ENCODE results near the gene RPS6KL1. TPM values are rescaled to one million over a fixed set of nuclear protein-coding genes. Genes with fewer than 3 reads are reported as not detected.

Gene RPS6KL1
- total RNA-seq, 4 donors from 2014 or later, result 0.86 to 7.5 (median 1.8) TPM

DNA sequence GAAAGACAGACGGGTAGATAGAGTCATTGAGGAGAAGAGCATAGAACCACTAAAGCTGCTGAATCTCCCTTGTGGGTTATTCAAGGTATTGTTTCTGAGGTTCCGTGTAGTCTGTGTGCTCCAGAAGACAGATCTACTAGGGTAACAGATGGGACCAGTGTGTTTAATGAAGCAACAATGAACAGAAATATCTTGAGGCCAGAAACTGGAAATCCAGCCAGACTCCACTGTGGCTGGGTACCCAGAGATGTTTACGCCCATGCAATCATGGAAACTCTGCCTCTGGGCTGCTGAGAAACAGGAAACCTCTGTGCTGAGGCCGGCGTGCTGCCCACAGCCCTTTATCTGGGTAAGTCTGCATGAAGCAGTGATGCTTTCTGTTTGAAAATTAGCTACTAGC is 55.4 kb downstream of the RPS6KL1 start:
- Histone ChIP-seq H3K4me1 (no peaks in the 10 kb centered on the region), H3K4me3 (no peak overlapping the region), H3K27ac (no peak overlapping the region), H3K36me3 (no peaks in the 10 kb centered on the region), H3K9me3 (no peaks in the 10 kb centered on the region), H3K27me3 (no peaks in the 10 kb centered on the region)
- DNase-seq (ENCODE audit: low spot score in 2 of 2), result no peak
- TF ChIP-seq POLR2A (IDR thresholded peaks at IDR 0.05) (no peak), EP300 (IDR thresholded peaks at IDR 0.05) (no peak), POLR2AphosphoS5 (IDR thresholded peaks at IDR 0.05) (no peak)
- TF ChIP-seq, protein P1, sequence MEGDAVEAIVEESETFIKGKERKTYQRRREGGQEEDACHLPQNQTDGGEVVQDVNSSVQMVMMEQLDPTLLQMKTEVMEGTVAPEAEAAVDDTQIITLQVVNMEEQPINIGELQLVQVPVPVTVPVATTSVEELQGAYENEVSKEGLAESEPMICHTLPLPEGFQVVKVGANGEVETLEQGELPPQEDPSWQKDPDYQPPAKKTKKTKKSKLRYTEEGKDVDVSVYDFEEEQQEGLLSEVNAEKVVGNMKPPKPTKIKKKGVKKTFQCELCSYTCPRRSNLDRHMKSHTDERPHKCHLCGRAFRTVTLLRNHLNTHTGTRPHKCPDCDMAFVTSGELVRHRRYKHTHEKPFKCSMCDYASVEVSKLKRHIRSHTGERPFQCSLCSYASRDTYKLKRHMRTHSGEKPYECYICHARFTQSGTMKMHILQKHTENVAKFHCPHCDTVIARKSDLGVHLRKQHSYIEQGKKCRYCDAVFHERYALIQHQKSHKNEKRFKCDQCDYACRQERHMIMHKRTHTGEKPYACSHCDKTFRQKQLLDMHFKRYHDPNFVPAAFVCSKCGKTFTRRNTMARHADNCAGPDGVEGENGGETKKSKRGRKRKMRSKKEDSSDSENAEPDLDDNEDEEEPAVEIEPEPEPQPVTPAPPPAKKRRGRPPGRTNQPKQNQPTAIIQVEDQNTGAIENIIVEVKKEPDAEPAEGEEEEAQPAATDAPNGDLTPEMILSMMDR (IDR thresholded peaks at IDR 0.05), result no peak
- 41% methylated on average over 5 of the region's 5 CpGs for WGBS

DNA sequence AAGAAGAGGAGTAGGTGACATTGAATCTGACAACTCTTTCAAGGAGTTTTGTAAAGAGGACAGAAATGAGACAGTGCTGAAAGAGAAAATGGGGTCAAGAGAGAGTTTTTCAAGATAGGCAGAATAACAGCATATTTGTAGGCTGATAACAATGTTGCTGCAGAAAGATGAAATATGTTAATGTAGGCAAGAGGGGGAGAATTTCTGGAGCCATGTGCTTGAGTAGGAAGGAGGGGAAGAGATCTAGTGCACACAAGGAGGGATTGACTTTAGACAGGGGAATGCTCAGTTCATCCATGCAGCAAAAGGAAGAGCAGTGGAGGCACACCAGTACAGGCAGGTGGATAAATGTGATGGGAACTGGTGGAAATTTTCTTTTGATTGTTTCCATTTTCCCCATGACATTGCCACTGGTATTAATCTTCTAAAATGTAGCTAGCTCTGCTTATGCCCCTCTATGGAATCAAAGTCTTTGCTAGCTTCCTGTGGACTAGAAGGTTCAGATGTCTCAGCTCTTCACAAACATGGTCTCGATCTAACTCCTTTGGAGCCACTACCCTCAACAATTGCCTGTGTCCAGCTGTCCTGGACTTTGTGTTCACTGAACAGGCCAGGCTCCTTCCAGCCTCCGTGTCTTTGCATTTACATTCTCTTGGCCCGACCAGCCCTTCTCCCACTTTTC is 56.2 kb downstream of the RPS6KL1 start:
- no peak for DNase-seq (ENCODE audit: low spot score in 2 of 2)
- no peak for TF ChIP-seq POLR2A (IDR thresholded peaks at IDR 0.05)
- no peak for TF ChIP-seq POLR2AphosphoS5 (IDR thresholded peaks at IDR 0.05)
- TF ChIP-seq, protein P1 (IDR thresholded peaks at IDR 0.05), result no peak
- TF ChIP-seq EP300 (IDR thresholded peaks at IDR 0.05), result no peak
- H3K4me3 ChIP-seq, result no peak overlapping the region
- H3K27me3 ChIP-seq, result no peaks in the 10 kb centered on the region
- 78% methylated on average over 3 of the region's 3 CpGs for WGBS
- no peaks in the 10 kb centered on the region for H3K9me3 ChIP-seq
- no peak overlapping the region for H3K27ac ChIP-seq
- H3K4me1 ChIP-seq, result no peaks in the 10 kb centered on the region
- no peaks in the 10 kb centered on the region for H3K36me3 ChIP-seq

DNA sequence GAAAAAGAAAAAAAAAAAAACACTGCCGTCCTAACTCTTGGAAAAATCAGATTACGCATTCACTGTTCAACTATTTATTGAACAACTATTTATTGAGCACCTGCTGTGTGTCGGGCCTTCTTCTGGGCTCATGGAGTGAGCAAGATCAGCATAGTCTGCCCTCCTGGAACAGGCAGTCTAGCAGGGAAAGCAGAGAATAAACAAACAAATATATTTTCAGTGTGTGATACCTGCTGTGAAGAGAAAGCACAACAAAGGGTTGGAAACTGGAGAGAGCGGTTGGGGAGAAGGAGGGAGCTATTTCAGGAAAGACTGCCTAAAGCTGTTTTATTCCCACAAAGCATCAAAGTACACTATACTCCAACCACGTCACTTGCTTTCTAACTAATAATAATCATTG is 57.9 kb downstream of the RPS6KL1 start:
- Histone ChIP-seq H3K27me3 (no peaks in the 10 kb centered on the region), H3K4me1 (peaks cover 4% of the 10 kb centered on the region), H3K27ac (no peak overlapping the region), H3K36me3 (no peaks in the 10 kb centered on the region), H3K4me3 (no peak overlapping the region), H3K9me3 (no peaks in the 10 kb centered on the region)
- WGBS, result 90% methylated on average over 5 of the region's 5 CpGs
- no peak for DNase-seq (ENCODE audit: low spot score in 2 of 2)
- TF ChIP-seq EP300 (IDR thresholded peaks at IDR 0.05), result no peak
- no peak for TF ChIP-seq POLR2A (IDR thresholded peaks at IDR 0.05)
- TF ChIP-seq POLR2AphosphoS5 (IDR thresholded peaks at IDR 0.05), result no peak
- TF ChIP-seq, protein P1 (IDR thresholded peaks at IDR 0.05), result no peak

DNA sequence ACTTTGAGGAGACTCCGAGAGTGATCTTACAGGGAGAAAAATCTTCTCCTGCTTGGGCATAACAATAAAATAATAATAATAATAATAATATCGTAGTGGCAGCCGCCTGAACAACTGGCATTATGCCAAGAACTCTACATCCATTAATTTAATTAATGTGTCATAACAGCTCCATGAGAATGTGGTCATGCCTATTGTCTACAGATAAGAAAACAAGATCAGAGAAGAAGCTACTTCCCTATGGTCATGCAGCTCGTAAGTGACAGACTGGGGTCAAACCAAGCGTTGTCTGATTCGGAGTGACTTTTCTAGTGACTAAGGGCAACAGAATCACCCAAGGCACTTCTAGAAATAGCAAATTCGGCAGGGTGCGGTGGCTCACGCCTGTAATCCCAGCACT is 58.9 kb downstream of the RPS6KL1 start:
- no peaks in the 10 kb centered on the region for H3K9me3 ChIP-seq
- H3K27me3 ChIP-seq, result no peaks in the 10 kb centered on the region
- no peak for TF ChIP-seq EP300 (IDR thresholded peaks at IDR 0.05)
- TF ChIP-seq, protein P1 (IDR thresholded peaks at IDR 0.05), result no peak
- no peak for TF ChIP-seq POLR2AphosphoS5 (IDR thresholded peaks at IDR 0.05)
- no peak for TF ChIP-seq POLR2A (IDR thresholded peaks at IDR 0.05)
- no peak for DNase-seq (ENCODE audit: low spot score in 2 of 2)
- H3K36me3 ChIP-seq, result no peaks in the 10 kb centered on the region
- H3K4me3 ChIP-seq, result no peak overlapping the region
- peaks cover 4% of the 10 kb centered on the region for H3K4me1 ChIP-seq
- 81% methylated on average over 9 of the region's 9 CpGs for WGBS
- H3K27ac ChIP-seq, result no peak overlapping the region

DNA sequence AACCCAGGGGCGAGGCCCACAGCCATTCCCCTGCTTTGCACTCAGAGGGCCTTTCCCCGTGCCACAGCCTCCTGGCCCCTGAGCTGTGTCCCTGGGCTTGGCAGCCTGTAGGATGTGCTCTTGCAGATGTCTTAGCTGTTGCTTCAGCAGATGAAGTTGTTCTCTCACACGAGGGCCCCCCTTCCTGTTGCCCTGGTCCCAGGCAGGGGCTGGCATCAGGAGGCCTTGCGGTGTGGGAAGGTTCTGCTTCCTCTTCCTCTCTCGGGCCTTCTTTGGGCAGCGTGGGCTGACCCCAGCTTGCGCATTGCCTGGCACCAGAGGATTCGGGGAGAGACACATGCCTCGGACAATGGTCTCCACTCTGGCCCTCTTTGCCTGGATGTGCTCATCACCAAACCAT is 59.8 kb downstream of the RPS6KL1 start:
- Histone ChIP-seq H3K27ac (no peak overlapping the region), H3K9me3 (no peaks in the 10 kb centered on the region), H3K4me1 (peaks cover 4% of the 10 kb centered on the region), H3K4me3 (no peak overlapping the region), H3K27me3 (no peaks in the 10 kb centered on the region), H3K36me3 (no peaks in the 10 kb centered on the region)
- TF ChIP-seq, protein P1 (IDR thresholded peaks at IDR 0.05), result no peak
- TF ChIP-seq POLR2A (IDR thresholded peaks at IDR 0.05), result no peak
- no peak for TF ChIP-seq EP300 (IDR thresholded peaks at IDR 0.05)
- no peak for TF ChIP-seq POLR2AphosphoS5 (IDR thresholded peaks at IDR 0.05)
- WGBS, result 71% methylated on average over 7 of the region's 9 CpGs
- no peak for DNase-seq (ENCODE audit: low spot score in 2 of 2)

All from suprapubic skin (tissue), 4 donors.